Measurements from ENCODE around the gene SLC22A13. TPM values are rescaled to one million over a fixed set of nuclear protein-coding genes. Genes with fewer than 3 reads are reported as not detected.

Gene SLC22A13
- total RNA-seq, 1 donor from 2014 or later = 0.21 TPM

DNA sequence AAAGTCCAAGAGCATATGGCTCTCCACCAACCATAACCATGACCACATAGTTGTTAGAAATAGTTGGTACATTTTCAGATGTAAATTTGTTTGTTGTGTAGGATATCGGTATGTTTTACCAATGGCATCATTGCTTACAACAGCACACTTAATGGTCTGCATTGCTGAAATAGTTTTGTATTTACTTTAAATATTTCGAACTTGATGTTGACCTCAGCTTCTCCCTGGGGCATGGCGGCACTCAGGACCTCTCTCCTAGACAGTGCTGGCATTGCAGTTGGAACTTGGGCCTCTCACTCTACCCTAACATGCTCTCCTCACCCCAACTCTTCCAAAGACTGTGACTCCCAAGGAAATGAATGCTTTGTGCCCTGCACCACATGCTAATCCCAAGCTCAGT, 5.0 kb downstream of the SLC22A13 start:
- Histone ChIP-seq H3K36me3 (no peaks in the 10 kb centered on the region), H3K9ac (no peak overlapping the region), H2AFZ (replicated peaks) (no peak overlapping the region), H3K27ac (no peak overlapping the region), H3K79me2 (ENCODE audit: low read depth) (no peaks in the 10 kb centered on the region), H3K9me3 (ENCODE audit: low read depth) (no peaks in the 10 kb centered on the region), H3K4me2 (no peak overlapping the region), H3K27me3 (no peaks in the 10 kb centered on the region), H4K20me1 (ENCODE audit: low read depth) (no peaks in the 10 kb centered on the region), H3K4me3 (no peak overlapping the region), H3F3A (ENCODE audit: low read depth) (no peaks in the 10 kb centered on the region), H3K4me1 (peaks cover 3% of the 10 kb centered on the region)
- Mint-ChIP-seq H3K9me3 (no peaks in the 10 kb centered on the region), H3K27me3 (ENCODE audit: insufficient read depth, low read depth) (peaks cover 6% of the 10 kb centered on the region), H3K4me3 (no peak overlapping the region), H3K27ac (no peak overlapping the region), H3K4me1 (peaks cover 6% of the 10 kb centered on the region), H3K36me3 (peaks cover 3% of the 10 kb centered on the region)
- TF ChIP-seq CTCF (IDR thresholded peaks at IDR 0.05) (no peak), EZH2 (IDR thresholded peaks at IDR 0.05) (no peak), EZH2phosphoT487 (IDR thresholded peaks at IDR 0.05) (no peak)
- DNase-seq (ENCODE audit: low spot score) = no peak

DNA sequence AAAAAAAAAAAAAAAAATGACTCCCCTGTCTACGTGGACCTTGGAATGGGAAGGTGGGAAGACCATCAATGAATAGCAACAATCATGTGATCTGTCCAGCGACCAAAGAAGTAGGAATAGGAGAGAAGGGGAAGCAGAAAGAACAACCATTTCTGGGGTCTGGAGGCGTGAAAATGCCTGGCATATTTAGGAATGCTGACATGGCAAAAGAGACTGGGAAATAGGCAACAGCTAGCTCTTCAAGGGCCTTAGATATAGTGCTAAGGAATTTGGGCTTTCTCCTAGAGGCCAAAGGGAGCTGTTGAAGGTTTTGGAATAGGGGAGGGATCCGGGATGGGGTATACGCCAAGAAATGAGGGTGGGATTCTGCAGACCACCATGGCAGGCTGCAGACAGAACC, 5.9 kb downstream of the SLC22A13 start:
- Mint-ChIP-seq H3K4me3 (no peak overlapping the region), H3K27me3 (ENCODE audit: insufficient read depth, low read depth) (peaks cover 7% of the 10 kb centered on the region), H3K4me1 (peaks cover 6% of the 10 kb centered on the region), H3K36me3 (peaks cover 3% of the 10 kb centered on the region), H3K9me3 (no peaks in the 10 kb centered on the region), H3K27ac (no peak overlapping the region)
- Histone ChIP-seq H3K4me2 (no peak overlapping the region), H3K36me3 (no peaks in the 10 kb centered on the region), H3K79me2 (ENCODE audit: low read depth) (no peaks in the 10 kb centered on the region), H3K9ac (no peak overlapping the region), H3K27me3 (no peaks in the 10 kb centered on the region), H3K4me3 (no peak overlapping the region), H3F3A (ENCODE audit: low read depth) (no peaks in the 10 kb centered on the region), H2AFZ (replicated peaks) (no peak overlapping the region), H3K9me3 (ENCODE audit: low read depth) (no peaks in the 10 kb centered on the region), H4K20me1 (ENCODE audit: low read depth) (no peaks in the 10 kb centered on the region), H3K4me1 (peaks cover 3% of the 10 kb centered on the region), H3K27ac (no peak overlapping the region)
- DNase-seq (ENCODE audit: low spot score) = no peak
- TF ChIP-seq CTCF (IDR thresholded peaks at IDR 0.05) (no peak), EZH2 (IDR thresholded peaks at IDR 0.05) (no peak), EZH2phosphoT487 (IDR thresholded peaks at IDR 0.05) (no peak)

GRCh38 chr3:38274864-38275649, 9.4 kb downstream of the SLC22A13 start:
- Mint-ChIP-seq H3K4me1 (no peaks in the 10 kb centered on the region), H3K27me3 (ENCODE audit: insufficient read depth, low read depth) (peaks cover 4% of the 10 kb centered on the region), H3K27ac (no peak overlapping the region), H3K36me3 (peaks cover 6% of the 10 kb centered on the region), H3K4me3 (no peak overlapping the region), H3K9me3 (no peaks in the 10 kb centered on the region)
- no peak overlapping the region for H3K4me2 ChIP-seq
- no peaks in the 10 kb centered on the region for H3K9me3 ChIP-seq (ENCODE audit: low read depth)
- no peak for DNase-seq (ENCODE audit: low spot score)
- no peaks in the 10 kb centered on the region for H3K27me3 ChIP-seq
- H3F3A ChIP-seq (ENCODE audit: low read depth) = no peaks in the 10 kb centered on the region
- no peaks in the 10 kb centered on the region for H3K79me2 ChIP-seq (ENCODE audit: low read depth)
- no peak overlapping the region for H3K9ac ChIP-seq
- no peaks in the 10 kb centered on the region for H3K4me1 ChIP-seq
- H3K36me3 ChIP-seq = no peaks in the 10 kb centered on the region
- H2AFZ ChIP-seq (replicated peaks) = no peak overlapping the region
- no peak for TF ChIP-seq EZH2 (IDR thresholded peaks at IDR 0.05)
- TF ChIP-seq EZH2phosphoT487 (IDR thresholded peaks at IDR 0.05) = no peak
- no peak for TF ChIP-seq CTCF (IDR thresholded peaks at IDR 0.05)
- no peaks in the 10 kb centered on the region for H4K20me1 ChIP-seq (ENCODE audit: low read depth)
- no peak overlapping the region for H3K4me3 ChIP-seq
- no peak overlapping the region for H3K27ac ChIP-seq
